ENCODE measurements around the gene UBL3. TPM values are rescaled to one million over a fixed set of nuclear protein-coding genes. Genes with fewer than 3 reads are reported as not detected.

UBL3 gene
- total RNA-seq, 1 experiment from 2014 or later = 19.0 TPM

DNA sequence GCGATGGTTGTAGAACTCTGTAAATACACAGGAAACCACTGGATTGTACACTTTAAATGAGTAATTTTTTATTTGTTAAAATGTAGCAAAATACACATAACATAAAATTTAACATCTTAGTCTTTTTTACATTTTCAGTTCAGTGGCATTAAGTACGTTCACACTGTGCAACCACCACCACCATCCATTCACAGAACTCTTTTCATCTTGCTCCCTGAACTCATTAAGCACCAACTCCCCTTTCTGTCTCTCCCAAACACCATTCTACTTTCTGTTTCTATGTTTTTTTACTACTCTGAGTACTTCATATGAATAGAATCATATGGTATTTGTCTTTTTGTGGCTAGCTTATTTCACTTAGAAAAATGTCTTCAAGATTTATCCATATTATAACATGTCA is 2.7 kb upstream of the UBL3 start:
- Histone ChIP-seq H3K4me1 (ENCODE audit: insufficient read depth, low read length) (no peaks in the 10 kb centered on the region), H4K5ac (ENCODE audit: insufficient read length, low read depth, low read length) (no peak overlapping the region), H3K4ac (ENCODE audit: low read depth, low read length) (no peak overlapping the region), H2BK15ac (ENCODE audit: low read depth, low read length) (no peak overlapping the region), H4K20me1 (ENCODE audit: control insufficient read depth, insufficient read depth, insufficient read length) (no peaks in the 10 kb centered on the region), H3K18ac (ENCODE audit: insufficient read length, low read depth, low read length) (no peak overlapping the region), H3K9ac (ENCODE audit: extremely low read depth, insufficient read length, low read length) (no peak overlapping the region), H3K79me1 (ENCODE audit: insufficient read depth, low read depth, low read length, poor library complexity, severe bottlenecking) (no peaks in the 10 kb centered on the region), H3K27me3 (ENCODE audit: insufficient read depth, low read length) (no peaks in the 10 kb centered on the region), H2BK5ac (ENCODE audit: insufficient read length, low read length) (no peak overlapping the region), H2BK20ac (ENCODE audit: low read depth, low read length, poor library complexity, severe bottlenecking) (no peak overlapping the region), H2BK120ac (ENCODE audit: low read depth, low read length, poor library complexity, severe bottlenecking) (no peak overlapping the region), H3K23ac (ENCODE audit: insufficient read length, low read depth, low read length) (no peak overlapping the region), H3T11ph (ENCODE audit: low read length) (no peak overlapping the region), H3K27ac (ENCODE audit: insufficient read length, low read depth, low read length) (no peak overlapping the region), H2BK12ac (ENCODE audit: insufficient read length, low read depth, low read length) (no peak overlapping the region), H3K4me2 (ENCODE audit: insufficient read depth, insufficient read length, low read length) (no peak overlapping the region), H3K14ac (ENCODE audit: insufficient read depth, low read length) (no peak overlapping the region), H4K8ac (replicated peaks; ENCODE audit: insufficient read length, low read depth, low read length) (no peak overlapping the region), H4K91ac (ENCODE audit: insufficient read length, low read depth, low read length) (no peak overlapping the region), H3K79me2 (ENCODE audit: insufficient read depth, low read length) (peaks cover 2% of the 10 kb centered on the region; the same call in 1 of the 2 replicates), H3K23me2 (ENCODE audit: insufficient read length, low read depth, low read length, poor library complexity, severe bottlenecking) (peaks cover 12% of the 10 kb centered on the region), H2AFZ (ENCODE audit: low read length) (no peak overlapping the region), H3K9me3 (ENCODE audit: control insufficient read depth, low read depth, low read length) (no peaks in the 10 kb centered on the region), H2AK5ac (ENCODE audit: insufficient read length, low read length) (no peak overlapping the region), H3K56ac (ENCODE audit: insufficient read length, low read depth, low read length) (no peak overlapping the region)
- Mint-ChIP-seq H3K4me3 (no peak overlapping the region), H3K36me3 (ENCODE audit: insufficient read depth in 1 of 3, low read depth in 3 of 3) (no peaks in the 10 kb centered on the region; a peak in 1 of 7 replicates), H3K9me3 (no peaks in the 10 kb centered on the region; a peak in 1 of 5 replicates), H3K4me1 (peaks cover 13 to 18% of the 10 kb centered on the region in 2 experiments), H3K27me3 (ENCODE audit: low read depth) (no peaks in the 10 kb centered on the region; the same call in 1 of the 2 replicates), H3K27ac (no peak overlapping the region)
- TF ChIP-seq, protein P1, sequence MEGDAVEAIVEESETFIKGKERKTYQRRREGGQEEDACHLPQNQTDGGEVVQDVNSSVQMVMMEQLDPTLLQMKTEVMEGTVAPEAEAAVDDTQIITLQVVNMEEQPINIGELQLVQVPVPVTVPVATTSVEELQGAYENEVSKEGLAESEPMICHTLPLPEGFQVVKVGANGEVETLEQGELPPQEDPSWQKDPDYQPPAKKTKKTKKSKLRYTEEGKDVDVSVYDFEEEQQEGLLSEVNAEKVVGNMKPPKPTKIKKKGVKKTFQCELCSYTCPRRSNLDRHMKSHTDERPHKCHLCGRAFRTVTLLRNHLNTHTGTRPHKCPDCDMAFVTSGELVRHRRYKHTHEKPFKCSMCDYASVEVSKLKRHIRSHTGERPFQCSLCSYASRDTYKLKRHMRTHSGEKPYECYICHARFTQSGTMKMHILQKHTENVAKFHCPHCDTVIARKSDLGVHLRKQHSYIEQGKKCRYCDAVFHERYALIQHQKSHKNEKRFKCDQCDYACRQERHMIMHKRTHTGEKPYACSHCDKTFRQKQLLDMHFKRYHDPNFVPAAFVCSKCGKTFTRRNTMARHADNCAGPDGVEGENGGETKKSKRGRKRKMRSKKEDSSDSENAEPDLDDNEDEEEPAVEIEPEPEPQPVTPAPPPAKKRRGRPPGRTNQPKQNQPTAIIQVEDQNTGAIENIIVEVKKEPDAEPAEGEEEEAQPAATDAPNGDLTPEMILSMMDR (conservative IDR thresholded peaks at IDR 0.05) = no peak
- WGBS (ENCODE audit: extremely low coverage, insufficient read length, low lambda C conversion rate) = no CpG with 5 or more reads among the region's 2 CpGs
- no peak for DNase-seq
